Hematopoietic multipotent progenitor cell treated with erythropoietin and hydrocortisone succinate and interleukin-3 and kit ligand, for 17 days (in vitro differentiated cells): ENCODE data around the gene CLBA1.

Experiments used
- DNase-seq: peaks from one replicate; pipeline ENCODE4 v3.0.0-alpha.2; 2015; ENCODE audit warnings: low spot score

CLBA1 gene

DNA sequence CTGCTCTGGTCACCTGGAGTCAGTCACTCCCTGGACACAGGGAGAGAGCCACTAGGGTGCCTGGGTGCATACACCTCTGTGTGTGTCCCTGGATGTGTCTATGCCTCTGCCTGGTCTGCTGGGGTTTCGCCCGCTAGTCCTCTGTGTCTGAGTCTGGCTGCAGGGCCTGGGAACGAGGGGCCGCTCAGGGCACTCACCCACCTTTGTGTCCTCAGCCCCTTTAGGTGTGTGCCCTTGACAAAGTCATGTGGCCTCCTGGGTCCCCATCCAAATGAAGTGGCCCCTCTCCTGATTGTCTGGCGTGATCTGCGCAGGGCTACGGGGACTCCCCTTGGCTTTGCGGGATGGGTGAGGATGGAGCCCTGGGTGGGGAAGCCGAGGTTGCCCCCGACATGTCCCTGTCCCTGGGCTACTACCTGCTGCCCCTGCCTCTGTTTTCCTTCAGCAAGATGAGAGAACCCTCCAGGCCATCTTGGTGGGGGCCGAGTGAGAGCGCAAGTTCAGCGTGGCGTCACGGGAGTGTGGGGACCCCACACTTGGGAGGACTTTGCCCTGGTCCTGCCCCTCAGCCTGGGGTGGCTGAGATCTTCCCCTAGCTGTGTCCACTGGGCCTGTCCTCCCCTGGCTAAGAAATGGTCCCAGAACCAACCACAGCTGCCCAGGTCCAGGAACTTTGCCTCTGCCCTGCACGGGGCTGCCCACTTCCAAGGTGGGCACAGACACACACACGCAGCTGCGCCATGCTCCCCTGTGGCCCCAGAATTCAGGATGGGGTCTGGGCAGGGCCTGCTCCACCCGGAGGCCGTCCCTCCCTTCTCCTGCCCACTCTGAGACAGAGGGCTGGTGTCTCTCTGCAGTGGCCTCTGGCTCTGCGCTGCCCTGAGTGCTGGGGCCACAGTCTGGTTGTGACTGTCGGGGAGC is 4.7 kb upstream of the CLBA1 start:
- no peak for DNase-seq

DNA sequence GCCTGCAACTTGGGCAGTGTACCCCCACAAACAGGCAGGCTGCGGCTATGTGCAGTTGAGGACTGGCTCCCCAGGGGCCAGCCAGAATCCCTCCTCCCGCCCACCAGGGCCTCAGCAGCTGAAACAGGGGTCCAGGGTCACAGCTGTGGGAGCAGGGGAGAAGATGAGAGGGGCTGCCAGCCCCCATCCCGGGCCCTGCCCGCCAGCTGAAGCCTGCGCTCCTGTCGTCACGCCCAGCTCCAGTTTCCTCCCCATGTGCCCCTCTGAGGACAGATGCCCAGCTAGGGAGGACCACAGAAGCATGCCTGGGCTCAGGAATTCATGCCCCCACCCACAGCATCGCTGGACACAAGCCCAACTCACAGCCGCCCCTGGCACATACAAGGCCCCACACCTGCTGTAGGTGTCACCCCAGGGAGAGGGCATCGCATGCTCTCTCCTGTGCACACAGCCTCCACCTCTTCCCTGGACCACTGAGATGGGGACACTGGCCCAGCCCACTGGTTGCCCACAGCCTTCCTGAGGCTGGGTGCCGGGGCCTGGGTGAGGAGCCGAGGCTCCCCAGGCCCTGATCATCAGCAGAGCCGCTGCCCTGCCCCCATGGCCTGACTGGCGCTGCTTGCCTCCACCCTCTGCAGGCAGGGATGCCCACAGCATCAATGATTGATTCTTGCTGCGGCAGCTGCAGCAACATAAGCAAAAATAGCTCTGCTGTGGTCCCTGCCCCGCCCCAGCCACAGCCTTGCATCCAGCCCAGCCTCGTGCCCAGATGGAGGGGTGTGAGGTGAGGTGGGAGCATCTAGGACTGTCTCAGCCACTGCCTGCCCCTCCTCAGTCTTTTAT is 3.7 kb upstream of the CLBA1 start:
- no peak for DNase-seq

DNA sequence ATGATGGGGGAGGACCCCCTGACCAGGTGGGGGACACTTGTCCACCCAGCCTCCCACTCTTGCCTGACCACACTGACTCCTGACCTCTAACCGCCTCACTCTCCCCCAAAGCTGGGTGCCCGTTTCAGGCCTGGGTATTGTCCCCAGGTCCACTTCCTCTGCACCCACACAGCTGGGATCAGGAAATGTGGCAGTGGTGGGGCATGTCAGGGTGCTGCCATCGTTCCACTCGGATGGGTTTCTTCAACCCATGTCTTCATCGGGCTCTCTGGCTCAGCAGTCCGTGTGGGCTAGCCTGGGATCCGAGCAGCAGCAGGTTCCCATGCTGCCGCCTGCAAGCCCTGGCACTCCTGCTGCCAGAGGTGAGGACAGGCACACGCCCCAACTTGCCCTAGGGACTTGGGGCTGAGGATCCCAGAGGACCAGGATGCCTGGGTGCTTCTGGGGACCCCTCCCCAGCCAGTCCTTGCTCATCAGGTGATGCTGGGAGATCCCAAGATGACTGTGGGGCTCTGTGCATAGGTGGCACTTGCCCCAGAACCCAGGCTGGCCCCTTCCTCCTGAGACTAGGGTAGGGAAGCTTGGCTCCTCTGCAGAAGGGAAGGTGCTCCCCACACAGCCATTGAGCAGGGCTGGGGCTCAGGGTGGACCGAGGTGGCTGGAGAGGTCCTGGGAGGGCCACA is 2.9 kb upstream of the CLBA1 start:
- DNase-seq = no peak

DNA sequence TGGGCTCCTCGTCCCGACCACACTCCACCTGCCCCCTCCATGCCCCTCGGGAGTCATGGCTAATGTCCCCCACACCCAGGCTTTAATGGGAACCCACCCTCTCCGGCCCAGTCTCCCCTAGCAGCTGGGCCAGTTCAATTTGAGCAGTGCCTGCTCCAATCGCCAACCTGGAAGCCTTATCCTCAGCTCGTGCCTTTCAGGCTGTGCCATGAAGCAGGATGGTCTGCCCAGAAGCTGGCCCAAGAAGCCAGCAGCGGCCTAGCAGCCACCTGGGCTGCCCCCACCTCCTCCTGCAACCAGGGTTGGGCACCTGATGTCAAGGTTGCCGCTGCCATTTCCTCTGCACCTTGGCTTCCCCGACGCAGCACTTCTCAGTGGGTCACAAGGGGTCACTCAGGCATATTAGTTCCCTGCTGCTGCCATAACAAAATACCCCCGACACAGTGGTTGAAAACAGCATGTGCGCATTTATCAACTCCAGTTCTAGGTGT is 2.3 kb upstream of the CLBA1 start:
- no peak for DNase-seq

DNA sequence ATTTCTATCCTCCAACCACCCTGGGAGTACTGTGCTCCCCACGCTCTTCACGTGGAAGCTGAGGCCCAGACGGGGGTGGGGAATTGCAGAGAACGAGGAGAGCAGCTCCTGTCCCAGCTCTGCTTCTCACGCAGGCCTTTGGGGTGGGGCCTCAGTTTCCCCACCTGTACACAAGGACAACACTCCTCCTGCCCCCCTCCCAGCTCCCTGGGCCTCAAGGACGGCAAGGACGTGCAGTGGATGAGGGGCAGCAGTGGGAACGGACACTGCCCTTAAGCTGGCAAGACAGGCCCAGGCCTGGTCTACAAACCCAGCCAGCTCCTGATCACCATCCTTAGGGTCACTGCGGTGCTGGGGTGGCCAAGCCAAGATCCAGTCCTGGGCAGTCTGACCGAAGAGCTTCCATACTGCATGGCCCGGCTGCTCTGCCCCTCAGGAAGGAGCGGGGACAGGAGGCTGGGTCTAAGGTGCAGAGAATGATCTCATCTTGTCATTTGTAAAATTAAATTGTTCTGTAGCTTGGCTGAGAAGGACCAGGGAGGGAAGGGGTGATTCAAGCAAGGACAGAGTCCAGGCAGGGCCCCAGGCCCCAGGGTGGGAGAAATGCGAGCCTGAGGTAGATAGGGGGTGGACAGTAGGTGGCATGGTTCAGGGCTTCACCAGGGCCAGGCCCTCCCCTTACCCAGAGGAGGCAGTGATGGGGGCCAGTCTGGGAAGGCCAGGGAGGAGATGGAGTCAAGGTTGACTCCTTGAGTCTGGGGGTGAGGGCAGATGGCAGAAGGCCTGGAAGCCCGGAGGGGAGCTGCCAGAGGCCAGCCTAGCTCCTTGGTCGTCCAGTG is 1.3 kb upstream of the CLBA1 start:
- DNase-seq = no peak

DNA sequence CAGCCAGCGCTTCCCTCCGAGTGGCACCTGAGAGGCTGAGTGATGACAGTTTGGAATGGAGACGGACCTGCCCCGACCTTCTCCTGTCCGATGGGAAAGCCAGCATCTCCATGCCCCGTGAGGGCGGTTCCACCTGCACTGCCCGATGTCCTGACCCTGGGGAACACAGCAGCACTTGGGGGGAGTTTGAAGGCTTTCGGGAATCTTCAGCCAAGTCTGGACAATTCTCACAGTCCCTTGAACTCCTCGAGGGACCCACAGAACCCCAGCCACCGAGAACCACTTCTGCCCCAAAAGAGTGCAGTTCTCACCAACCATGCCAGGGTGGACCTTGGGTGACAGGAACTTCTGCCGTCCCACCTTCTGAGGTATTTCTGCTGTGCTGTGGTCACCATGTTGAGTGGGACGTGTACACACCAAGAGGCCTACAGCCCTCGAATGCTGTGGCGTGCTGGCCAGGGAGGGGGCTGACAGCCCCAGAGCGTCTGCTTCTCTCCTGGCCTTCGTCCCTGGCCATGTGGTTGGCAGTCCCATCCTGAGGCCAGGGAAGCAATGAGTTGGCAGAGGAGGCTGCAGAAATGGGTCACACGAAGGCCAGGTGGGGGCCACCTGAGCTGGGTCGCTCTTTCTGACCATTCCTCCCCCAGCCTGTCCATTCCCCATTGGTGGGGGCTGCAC is 1.0 kb downstream of the CLBA1 start:
- no peak for DNase-seq

DNA sequence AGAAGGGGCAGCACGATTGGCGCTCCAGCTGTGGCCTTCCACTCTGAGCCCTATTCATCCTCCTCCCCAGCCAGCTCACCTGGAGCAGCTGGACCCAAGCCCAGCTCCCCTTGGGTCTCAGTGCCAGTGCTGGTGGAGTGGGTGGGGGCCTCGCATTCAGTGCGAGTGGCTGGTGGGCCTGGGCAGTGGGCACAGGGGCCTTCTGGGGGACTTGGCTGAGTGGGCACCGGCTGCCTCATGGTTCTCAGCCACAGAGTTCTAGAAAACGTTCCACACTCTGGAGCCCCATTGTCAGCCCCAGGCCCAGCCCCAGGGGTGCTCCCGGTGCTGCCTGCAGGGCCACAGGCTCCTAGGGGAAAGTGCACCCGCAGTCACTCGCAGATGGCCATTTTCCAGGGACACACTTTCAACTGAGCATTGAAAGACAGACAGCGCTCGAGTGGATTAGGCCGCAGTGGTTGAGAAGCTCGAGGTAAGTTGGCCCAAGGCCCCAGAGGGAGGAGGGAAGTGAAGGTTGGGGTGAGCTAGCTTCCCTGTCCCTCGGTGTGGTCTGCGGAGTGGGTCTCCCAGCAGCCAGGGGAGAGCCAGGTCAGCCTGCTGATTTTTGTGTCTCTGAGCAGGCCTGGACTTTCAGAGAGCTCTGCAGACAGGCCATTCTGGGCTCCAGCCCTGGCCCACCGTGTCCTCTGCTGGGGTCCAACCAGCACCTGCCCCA is 3.8 kb downstream of the CLBA1 start:
- no peak for DNase-seq

DNA sequence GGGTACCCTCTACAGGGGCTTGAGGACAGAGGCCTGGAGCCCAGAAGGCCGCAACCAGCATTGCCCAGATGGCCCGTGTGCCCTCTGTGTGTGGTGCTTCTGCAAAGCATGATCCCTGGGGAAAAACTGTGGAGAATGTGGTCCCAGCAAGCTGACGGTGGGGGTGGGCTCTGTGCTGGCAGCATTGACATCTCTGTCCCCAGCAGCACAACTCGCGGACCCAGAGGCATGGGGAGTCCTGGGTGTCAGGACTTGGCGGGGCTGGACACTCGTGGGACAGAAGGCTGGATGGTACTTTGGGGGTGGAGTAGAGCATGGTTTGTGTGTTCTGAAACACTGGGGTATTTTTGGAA is 4.3 kb downstream of the CLBA1 start:
- no peak for DNase-seq

DNA sequence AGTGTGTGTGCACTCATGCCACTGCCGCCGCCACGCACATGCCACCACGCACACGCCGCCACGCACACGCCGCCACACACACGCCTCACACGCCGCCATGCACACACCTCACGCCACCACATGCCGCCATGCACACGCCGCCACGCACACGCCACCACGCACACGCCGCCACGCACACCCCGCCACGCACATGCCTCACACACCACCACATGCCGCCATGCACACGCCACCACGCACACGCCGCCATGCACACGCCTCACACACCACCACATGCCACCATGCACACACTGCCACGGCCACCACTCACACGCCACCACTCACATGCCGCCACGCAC is 6.3 kb downstream of the CLBA1 start:
- no peak for DNase-seq

DNA sequence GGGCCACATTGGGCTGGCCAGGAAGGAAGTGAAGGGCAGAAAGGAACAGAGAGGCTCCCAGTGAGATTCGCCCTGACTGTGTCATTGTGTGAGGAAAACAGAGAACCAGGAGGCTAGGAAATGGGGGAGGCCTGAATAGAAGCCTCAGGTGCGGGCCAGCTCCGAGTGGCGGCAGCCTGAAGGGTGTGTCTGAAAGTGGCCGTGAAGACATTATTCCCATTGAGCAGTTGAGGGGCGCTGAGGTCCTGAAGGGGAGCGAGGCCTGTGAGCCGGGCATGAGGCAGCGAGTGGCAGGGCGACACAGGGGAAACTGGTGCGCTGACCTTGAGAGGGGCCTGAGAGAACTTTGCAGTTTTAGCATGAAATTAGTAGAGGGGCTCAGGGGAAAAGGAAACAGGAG is 6.9 kb downstream of the CLBA1 start:
- no peak for DNase-seq

DNA sequence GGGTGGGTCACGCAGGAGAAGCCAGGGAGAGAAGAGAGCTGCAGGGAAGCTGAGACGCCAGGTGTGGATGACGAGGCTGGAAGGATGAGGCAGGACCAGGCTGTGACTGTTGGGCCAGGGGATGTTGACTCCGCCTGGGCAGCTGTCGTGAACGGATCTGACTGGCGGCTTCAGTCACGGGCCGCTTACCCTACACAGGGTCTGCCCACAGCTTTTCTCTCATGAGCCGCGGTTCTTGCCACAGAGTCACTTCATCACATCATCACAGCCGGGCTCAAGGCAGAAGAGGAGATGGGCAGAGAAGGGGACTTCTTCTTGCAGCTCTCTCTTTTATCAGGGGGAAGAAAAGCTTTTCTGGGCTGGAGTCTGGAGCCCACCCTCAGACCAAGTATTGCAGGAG is 7.7 kb downstream of the CLBA1 start:
- no peak for DNase-seq

DNA sequence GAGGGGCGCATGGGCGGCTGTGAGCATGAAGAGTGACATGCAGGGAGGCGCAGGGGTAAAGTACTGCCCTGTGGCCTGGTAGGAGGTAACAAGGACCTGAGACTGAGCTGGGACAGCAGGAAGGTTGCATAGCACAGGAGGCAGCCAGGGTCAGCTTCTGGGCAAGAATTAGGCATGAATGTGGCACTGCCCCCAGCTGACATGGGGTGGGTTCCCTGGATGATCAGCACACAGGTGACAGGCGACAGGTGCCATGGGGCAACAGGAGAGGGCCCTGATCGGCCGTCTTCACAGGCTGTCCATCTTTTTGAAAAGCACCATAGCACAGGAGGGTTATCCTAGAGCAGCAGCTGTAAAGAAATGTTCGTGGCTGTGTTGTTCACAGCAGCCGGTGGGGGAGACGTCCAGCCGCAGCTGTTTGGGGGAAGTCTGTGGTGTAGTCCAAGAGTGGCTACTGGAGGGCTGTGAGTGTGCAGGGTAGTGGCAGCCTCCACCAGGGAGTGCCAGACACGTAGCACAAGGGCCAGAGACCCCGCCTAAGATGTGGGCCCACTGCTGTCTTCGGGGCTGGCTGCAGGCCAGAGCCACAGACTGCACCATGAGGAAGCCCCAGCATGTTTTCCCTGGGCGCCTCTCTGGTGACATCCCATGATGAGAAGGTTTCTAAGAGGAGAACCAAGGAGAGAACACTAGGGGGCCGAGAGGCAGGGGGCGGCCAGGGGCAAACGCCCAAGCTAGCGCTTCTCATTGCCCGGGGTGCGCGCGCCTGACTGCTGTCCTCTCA is 8.4 kb downstream of the CLBA1 start:
- no peak for DNase-seq

DNA sequence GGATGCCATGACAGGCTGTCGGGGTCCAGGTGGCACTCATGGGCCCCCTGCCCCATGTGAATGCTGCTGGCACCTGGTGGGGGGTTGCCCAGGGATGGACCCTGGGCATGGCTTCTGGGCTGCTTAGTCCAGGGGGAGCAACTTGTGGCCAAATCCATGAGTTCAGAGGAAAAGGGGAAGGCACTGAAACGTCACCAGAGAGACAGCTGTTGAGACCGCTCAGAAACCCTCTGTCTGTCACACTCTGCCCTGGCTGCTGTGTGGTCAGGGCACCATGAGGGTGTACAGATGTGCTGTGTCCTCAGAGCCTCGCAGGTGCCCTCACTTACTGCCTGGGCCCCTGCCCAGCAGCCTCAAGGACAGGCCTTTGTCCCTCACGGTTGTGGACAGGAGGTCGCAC is 9.4 kb downstream of the CLBA1 start:
- no peak for DNase-seq

DNA sequence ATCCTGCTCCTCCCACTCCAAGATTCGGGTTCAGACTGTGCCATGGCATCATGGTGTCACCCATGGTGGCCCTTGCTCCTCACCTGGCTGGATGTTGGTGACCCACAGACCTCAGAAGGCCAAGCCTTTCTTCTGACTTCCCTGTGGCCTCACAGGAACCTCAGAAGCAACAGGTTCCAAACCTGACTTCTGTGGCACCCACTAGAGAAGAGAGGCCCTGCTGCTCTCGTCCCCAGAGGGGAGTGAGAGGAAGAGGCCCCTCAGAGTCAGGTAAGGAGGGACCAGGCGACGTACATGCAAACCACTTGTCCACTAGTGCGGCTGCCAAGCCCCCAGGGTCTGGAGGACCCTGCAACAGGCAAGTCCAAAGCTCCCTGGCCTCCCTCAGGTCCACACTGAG is 10.4 kb downstream of the CLBA1 start:
- DNase-seq = no peak

DNA sequence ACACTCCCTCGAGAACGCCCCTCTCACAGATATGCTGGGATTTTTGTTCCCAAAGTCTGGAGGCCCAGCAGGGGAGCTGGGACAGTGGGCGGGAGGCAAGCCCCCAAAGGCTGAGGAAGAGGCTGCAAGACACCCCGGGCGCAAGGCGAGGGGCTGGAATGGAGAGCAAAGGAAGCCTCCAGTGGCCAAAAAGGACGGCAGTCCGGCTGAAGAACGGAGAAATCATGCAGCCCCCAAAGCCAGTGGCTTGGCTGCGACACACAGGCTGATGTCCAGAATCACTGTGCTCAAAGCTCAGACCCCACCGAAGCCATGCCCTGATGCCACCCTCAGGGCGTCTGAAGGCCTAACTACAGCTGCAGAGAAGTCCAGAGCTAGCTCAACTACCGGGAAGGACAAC is 10.9 kb downstream of the CLBA1 start:
- no peak for DNase-seq

DNA sequence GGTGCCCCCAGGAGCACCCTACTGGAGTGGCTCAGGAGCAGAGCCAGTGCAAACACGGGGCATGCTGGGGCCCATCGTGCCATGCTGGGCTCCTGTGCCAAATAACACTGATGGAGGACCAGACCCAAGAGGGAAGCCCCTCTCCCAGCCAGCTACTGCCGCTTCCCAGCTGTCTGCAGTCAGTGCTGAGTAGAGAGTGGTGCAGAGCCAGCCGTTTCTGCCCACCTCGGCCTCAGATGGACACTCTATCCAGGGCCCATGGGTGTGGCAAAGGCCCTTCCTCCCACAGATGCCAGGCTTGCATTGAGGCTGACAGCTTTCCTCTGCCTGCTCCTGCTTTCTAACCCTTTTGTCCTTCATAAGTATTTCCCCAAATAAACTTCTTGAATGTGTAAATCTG is 13.2 kb downstream of the CLBA1 start:
- no peak for DNase-seq

DNA sequence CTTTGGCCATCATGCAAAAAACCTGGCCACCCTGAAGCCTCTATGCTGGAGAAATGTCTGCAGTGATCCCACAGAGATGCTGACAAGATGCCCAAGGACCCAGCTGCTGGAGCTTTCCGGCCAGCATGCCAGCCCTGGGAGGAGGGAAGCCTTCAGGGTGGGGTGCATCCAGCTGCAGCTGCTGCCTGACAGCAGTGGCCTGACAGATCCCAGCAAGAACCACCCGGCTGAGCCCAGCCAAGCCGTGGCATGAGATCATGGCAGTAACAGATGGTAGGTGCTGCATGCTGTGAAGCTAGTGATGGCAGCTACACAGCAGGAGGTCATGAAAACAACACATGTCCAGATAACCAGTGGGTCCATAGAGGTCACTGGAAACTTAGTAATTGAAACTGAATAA is 13.8 kb downstream of the CLBA1 start:
- no peak for DNase-seq

DNA sequence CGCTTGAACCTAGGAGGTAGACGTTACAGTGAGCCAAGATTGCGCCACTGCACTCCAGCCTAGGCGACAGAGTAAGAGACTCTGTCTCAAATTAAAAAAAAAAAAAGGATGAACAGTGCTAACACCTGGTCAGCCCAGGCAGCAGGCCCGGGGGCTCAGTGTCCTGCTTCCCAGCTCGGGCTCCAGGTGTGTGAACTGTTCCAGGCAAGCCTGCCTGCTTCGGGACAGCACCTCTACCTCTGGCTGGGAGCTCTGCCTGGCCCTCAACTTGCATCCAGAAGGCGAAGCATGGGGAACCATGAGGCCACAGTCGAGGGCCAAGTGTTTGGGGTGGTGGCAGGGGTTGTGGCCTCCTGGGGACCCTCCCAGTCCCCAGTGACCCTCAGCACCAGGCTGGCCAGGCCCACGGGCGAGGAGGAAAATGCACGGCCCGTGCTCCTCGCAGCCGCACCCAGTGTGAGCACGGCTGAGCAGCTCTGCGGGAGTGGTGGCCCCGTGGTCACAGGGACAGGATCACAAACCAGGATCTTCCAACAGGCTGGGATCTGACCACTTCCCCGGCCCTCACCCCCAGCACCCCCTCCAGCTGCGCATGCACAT is 19.8 kb downstream of the CLBA1 start:
- no peak for DNase-seq
